ENCODE data around the gene KRTAP19-8.

KRTAP19-8 gene

DNA sequence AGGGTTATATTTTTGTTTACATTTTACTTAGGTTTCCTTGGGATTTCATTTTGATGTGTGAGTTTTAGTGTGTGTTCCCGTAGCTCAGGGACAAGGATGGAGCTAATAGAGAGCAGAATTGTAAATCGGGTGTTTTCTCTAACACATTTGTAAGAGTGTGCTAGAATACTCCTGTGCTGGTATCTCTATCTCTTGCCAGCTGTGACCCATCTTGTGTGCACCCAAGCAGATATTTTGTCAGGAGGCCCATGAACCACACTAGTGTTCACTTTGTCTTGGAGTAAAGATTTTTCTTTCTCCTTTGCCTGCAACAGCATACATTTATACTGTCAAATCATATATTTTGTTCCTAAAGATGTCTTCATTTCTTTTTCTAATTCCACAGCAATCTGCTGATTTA lies 23.4 kb downstream of the KRTAP19-8 start:
- TF ChIP-seq CTCF (IDR thresholded peaks at IDR 0.05; ENCODE audit: insufficient read depth, low read depth, low read length, missing control alignments), result no peak
- DNase-seq (ENCODE audit: low read depth), result no peak
- H3K4me3 ChIP-seq (ENCODE audit: low read depth, low read length), result no peak overlapping the region

DNA sequence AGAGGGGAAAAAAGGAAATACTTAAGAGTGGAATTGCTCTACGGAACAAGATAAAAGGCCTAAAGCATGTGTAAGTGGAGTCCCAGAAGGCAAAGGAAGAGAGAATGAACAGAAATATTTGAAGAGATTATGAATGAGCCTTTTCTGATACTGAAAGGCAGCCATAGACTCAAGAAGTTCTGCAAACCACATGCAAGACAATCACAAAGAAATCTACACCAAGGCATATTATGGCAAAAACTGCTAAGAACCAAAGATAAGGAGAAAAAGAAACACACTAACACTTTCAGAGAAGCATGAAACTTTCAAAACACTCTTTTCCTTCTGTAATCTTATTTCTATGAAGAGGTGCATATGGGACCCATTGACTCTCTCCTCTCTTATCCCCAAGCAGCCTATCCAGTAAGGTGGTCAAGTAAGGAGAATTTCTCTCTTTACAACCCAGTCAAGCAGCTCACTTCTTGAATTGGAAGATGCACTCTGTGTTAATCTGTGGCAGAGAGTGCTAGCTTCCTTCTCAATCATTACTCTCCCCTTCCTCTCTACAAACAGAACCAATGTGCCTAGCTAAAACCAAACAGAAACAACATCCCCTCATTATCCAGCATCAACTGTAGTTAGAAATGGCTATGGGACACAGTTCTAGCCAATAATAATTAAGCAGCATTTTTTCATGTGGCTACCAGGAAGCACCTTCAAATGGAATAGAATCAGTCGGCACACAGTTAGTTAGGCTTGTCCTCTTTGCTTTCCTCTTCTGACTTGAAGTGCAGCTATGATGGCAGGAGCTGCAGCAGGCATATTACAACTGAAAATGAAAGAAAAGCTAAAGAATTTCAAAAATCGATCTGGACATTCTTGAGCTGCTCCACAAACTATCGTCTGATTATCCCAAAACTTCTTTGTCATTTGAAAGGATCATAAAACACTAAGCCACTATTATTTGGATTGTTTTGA lies 25.9 kb downstream of the KRTAP19-8 start:
- peak; percentile 14 for DNase-seq (ENCODE audit: low read depth)
- H3K4me3 ChIP-seq (ENCODE audit: low read depth, low read length), result no peak overlapping the region
- no peak for TF ChIP-seq CTCF (IDR thresholded peaks at IDR 0.05; ENCODE audit: insufficient read depth, low read depth, low read length, missing control alignments)

- DNase-seq (ENCODE audit: low read depth), result peak; percentile 23
- no peak for TF ChIP-seq CTCF (IDR thresholded peaks at IDR 0.05; ENCODE audit: insufficient read depth, low read depth, low read length, missing control alignments)
- no peak overlapping the region for H3K4me3 ChIP-seq (ENCODE audit: low read depth, low read length)
Observed at GRCh38 chr21:31011412-31011811, 26.9 kb downstream of the KRTAP19-8 start.

GRCh38 chr21:31008355-31008754 lies 29.9 kb downstream of the KRTAP19-8 start:
- H3K4me3 ChIP-seq (ENCODE audit: low read depth, low read length), result no peak overlapping the region
- DNase-seq (ENCODE audit: low read depth), result no peak
- no peak for TF ChIP-seq CTCF (IDR thresholded peaks at IDR 0.05; ENCODE audit: insufficient read depth, low read depth, low read length, missing control alignments)

GRCh38 chr21:31005019-31005418 lies 33.3 kb downstream of the KRTAP19-8 start:
- no peak overlapping the region for H3K4me3 ChIP-seq (ENCODE audit: low read depth, low read length)
- TF ChIP-seq CTCF (IDR thresholded peaks at IDR 0.05; ENCODE audit: insufficient read depth, low read depth, low read length, missing control alignments), result no peak
- DNase-seq (ENCODE audit: low read depth), result no peak

GRCh38 chr21:31003471-31003870 lies 34.8 kb downstream of the KRTAP19-8 start:
- DNase-seq (ENCODE audit: low read depth), result no peak
- TF ChIP-seq CTCF (IDR thresholded peaks at IDR 0.05; ENCODE audit: insufficient read depth, low read depth, low read length, missing control alignments), result no peak

More at GRCh38 chr21:31003471-31003870, 34.8 kb downstream of the KRTAP19-8 start:
- no peak overlapping the region for H3K4me3 ChIP-seq (ENCODE audit: low read depth, low read length)

Data from GM12865 (cell line).